GM18505 (cell line): Measurements from ENCODE around the gene METTL25B.

Experiments used
- ATAC-seq: cut with Tn5 transposase; IDR thresholded peaks from one replicate; pipeline ENCODE4 v1.9.1; 2021; ENCODE audit not compliant: unreplicated experiment
- POLR2A ChIP-seq: IDR thresholded peaks from 4 replicates; pipeline ENCODE4 v1.6.1; 2011; ENCODE audit warnings: borderline replicate concordance; ENCODE audit not compliant: insufficient read depth, insufficient read length; ENCODE audit errors: extremely low read depth

Gene METTL25B

DNA sequence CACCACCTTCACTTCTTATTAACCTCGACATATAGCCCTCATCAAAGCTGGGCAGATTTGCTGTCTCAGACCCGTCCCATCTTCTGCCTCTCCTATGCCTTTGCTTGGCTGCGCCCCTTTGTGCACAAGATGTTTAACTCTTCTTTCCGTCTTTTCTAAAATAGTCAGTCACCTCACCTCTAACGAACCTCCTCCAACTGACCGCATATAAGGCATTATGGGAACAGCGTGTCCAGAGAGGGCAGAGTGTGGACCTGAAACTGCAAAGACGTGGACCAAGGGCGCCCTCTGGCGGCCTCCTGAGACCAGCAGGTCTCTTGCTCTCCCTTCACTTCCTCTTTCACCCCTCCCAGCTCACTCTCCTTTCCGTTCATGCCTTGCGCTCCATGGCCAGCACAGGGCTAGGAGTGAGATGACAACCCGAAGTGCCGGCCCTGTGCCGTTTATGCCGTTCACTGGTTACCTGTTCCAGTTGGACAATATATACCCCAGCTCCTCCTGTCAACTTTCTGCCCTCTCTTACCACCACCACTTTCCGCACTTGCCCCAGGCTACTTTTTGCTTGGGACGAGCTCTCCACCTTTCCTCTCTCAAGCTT, 2.5 kb upstream of the METTL25B start:
- no peak for TF ChIP-seq POLR2A
- ATAC-seq = peak; percentile 27

DNA sequence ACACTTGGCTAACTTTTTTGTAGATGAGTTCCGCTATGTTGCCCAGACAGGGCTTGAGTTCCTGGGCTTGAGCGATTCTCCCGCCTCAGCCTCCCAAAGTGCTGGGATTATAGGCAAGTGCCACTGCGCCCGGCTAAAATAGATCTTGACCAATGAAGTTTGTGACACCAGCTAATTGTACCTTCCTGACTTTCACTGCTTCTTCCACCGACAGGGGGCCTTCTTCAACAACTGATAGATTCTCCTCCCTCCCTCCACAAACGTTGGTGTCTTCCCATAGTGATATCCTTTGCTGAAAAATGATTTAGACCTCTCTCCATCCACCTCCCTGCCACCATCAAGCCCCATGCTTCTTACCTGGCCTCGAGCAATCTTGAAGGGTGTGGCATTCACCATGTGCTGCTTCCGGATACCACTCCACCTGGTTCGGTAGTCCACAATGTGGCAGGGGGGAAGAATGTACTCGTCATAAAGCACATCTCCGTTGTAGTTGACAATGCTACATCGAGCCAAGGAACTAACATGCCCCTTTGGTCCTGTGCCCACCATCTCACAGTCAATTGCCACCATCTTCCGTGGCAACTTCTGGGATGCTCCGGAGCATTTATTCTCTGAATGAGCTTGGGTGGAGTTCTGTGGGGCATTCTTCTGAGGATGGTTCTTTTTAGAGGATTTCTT, 1.6 kb upstream of the METTL25B start:
- no peak for ATAC-seq
- TF ChIP-seq POLR2A = no peak

DNA sequence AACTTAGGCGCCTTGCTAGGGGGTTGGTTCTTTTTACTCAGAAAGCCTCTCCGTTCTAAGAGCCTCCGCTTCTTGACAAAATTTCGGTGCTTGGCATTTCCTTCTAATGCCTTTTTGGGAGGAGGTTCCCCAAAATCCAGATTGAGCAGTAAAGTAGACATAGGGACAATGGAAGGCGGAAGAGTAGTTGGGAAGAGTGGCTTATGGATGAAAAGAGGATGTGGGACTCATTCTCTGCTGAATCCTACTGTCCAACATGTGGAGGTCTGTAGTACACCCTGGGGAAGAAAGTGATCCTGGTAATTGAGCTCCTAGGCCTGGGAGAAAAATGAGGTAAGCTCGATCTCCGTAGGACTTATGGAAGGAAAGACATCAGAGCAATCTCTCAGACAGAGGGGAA, 777 bp upstream of the METTL25B start:
- ATAC-seq = no peak
- no peak for TF ChIP-seq POLR2A

DNA sequence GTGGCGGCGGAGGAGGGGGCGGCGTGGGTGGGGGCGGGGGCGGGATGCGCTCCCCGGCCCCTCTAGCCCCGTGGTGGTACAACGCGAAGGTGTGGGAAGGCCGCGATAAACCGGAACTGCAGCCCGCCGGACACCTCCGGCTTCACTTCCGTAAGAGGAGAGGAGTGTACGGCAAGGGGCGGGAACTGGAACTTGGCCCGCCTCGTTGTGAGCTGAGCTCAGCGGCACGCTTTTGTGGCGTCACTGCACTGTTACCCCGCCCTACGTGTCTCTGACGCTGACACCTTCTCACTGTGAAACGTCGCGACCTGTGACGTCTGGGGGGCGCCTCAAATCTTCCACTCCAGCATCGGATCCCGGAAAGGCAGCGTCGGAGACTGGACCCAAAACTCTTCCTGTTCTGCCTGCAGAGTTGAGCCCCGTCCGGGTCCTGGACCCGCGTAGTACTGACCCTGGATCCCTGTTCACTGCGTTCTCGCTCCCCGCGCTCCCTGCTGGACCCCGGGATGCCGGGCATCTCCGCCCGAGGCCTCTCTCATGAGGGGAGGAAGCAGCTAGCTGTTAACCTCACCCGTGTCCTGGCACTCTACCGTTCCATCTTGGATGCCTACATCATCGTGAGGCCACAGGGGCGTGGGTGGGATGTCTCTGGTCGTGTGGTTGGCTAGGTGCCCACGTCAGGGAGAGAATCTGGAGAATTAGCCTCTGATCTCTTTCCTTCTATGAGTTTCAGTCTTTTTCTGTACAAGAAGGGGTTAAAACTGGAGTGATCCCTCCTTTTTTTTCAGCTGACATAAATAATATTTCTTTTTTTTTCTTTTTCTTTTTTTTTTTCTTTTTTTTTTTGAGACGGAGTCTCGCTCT, 562 bp downstream of the METTL25B start, which contains the start of gene ISG20L2:
Gene ISG20L2 (minus strand): TSS at position 168 of the 864 bp plus-strand sequence. CDS start 1,114 bp downstream, outside the sequence.
- peak; percentile 73 for TF ChIP-seq POLR2A
- ATAC-seq = peak; percentile 82

DNA sequence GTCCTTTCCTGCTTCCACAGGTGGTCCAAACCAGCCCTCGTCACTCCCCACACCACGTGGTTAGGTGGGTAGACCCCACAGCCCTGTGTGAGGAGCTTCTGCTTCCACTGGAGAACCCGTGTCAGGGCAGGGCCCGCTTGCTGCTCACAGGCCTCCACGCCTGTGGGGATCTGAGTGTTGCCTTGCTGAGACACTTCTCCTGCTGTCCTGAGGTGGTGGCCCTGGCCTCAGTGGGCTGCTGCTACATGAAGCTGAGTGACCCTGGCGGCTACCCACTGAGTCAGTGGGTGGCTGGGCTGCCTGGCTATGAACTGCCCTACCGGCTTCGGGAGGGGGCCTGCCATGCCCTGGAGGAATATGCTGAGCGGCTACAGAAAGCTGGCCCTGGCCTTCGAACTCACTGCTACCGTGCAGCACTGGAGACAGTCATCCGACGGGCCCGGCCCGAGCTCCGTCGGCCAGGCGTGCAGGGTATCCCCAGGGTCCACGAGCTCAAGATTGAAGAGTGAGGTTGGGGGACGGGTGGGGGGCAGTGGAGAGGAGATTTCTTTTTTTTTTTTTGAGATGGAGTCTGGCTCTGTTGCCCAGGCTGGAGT, 5.8 kb downstream of the METTL25B start:
- ATAC-seq = no peak
- TF ChIP-seq POLR2A = no peak

DNA sequence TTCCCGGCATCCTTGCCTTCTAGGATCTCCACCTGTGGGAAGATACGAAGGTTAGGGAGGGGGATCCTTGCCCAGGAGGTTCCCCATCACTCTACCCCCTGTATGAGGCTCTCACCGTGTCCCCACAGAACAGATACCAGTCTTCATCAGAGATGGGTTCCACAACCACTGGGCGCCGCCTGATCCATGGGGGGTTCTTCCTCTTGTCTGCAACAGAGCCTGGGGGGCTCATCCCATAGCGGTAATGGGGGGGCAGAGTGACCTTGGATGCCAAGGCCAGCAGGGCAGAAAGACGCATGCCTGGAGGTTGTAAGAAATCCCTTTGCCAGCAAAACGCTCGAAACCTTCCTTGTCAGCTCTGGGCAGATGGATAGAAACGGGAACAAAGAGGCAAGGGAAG, 10.1 kb downstream of the METTL25B start:
- TF ChIP-seq POLR2A = no peak
- no peak for ATAC-seq

DNA sequence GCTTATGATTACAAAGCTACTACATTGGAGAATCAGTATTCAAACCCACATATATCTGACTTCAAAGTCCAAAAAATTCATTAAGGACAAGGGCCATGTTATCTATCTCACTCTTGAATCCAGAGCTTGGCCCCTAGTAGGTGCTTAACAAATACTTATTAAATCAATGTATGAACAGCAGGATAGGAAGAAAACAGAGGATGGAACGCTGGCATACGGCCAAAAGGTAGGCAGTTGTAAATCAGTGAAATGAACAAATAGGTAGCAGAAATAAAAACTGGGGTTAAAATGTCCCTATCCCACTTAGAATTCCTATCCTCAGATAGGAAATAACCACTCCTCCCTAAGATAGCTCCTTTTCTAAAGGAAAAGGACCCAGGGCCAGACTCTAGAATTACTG, 10.6 kb downstream of the METTL25B start:
- TF ChIP-seq POLR2A = no peak
- no peak for ATAC-seq

DNA sequence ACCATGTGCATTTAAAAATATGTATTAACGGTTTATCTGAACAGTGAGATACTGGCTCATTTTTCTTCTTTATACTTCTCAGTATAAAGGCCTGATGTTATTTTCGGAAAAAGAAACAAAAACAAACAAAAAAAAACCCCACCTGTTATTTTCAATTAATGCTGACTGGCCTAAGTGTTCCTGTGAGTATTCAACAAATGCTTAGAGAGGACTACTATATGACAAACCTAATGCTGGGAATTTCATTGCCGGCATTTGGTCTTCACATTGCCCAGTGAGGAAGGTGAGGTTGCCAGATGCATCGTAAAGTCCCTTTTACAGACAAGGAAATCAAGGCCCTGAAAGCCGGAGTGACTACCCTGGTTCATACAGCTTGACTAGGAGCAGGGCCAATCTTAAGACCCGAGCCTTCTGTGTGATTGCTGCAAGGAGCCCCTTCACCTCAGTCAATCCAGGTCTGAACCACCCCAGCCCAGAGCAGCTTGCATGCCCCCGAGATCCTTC, 12.0 kb downstream of the METTL25B start:
- no peak for ATAC-seq
- TF ChIP-seq POLR2A = no peak

DNA sequence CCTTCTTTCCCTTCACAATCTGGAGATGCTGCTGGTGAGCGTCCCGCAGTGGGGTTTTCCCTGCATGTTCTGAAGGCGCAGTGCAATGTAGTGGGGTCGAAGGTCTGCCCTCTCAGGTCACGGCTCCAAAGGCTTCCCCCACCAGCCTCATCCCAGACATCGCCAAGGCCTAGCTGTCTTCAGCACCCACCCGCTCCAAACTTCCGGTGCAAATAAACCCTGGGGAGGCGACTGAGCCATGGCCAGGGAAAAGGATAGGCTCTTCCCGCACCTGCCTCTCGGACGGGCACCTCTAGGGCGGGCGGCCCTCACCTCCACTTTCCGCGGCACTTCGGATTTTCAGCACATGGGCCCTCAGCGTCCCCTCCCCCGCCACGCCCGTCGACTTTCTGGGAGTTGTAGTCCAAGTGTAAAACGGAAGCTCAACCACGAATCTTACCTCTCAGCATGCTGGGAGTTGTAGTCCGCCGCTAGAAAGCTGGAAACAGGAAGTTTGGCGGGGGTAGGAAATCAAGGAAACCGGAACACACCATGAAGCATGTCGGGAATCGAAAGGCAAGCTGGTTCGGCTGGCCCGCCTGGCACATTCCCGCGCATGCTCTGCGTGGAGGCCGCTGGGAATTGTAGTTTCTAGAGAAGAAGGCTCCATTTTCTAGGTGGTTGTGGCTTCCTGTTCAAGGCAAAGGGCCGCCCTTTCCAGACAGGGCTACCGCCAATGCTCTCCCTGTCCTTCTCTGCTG, 12.6 kb downstream of the METTL25B start, which contains the start of gene MRPL24:
Gene MRPL24 (minus strand): TSS at position 348 of the 740 bp plus-strand sequence. CDS start 2,384 bp downstream, outside the sequence.
- peak; percentile 59 for TF ChIP-seq POLR2A
- peak; percentile 81 for ATAC-seq

DNA sequence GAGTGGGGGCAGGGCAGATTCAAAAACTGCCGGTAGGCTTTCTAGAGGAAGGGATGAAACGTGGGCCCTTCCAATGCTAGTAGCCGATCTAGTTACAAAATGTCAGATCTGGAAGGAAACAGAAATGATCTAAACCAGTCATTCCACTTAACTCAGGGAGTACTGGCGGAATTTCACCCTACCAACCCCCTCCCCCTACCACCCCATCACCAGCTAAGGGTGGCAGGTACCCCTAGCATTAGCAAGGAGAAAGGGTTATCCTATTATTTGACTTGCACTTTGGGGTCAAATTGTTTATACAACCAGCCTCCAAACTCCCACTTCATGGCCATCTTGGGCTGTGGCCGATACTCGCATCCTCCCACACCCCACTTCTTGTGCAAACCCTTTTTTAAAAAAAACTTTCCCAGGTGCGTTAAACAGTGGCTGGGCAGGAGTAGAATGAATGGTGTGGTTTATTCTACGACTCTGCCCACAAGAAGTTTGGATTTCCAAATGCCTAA, 13.3 kb downstream of the METTL25B start:
- ATAC-seq = no peak
- TF ChIP-seq POLR2A = peak; percentile 2

DNA sequence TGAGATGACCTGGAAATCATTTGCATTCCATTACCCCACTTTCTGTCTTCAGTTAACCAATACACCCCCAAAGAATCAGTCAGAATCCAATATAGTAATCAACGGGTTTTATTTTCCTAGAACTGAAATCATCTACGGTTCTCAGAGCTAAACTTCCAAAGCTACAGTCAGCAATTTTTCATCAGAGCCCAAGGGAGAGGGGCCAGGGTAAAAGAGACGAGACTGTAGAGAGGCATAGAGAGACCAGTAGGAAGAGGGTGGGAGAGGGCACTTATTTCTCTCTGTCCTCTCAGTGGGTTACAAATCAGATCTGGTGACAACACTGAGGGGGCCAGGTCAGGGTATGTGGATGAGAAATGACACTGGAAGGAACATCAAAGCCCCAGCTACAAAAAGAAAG, 13.7 kb downstream of the METTL25B start:
- no peak for TF ChIP-seq POLR2A
- no peak for ATAC-seq

DNA sequence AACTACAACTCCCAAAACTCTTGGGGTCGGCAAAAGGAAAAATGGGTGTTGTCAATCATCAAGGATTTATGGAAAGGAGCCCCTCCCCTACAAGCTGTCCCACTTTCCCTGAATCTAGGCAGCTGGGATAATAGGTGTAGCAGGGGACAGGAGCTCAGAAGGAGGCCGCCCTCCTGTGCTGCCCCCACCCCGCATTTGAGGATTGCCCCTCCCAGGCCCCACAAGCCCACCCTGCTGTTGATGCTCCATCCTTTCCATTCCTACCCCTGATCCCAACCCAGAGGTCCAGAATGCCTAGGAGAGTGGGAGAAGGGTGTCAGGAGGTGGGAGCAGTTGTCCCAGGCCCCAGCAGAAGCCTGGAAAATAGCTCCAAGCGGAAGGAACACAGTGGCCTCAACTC, 14.5 kb downstream of the METTL25B start:
- no peak for ATAC-seq
- TF ChIP-seq POLR2A = no peak
